IMR-90 (cell line): ENCODE data around the gene PDLIM5.

Experiments
- BHLHE40 ChIP-seq: fragments of 150-350 bp; IDR thresholded peaks from 2 replicates; pipeline ENCODE4 v1.6.1; 2016; ENCODE audit warnings: mild to moderate bottlenecking, low read depth, low read length
- CTCF ChIP-seq: conservative IDR thresholded peaks from 2 replicates; pipeline ENCODE4 v1.5.1; 2012; ENCODE audit warnings: mild to moderate bottlenecking, low read depth, low read length, improper control_type of control experiment
- ELK1 ChIP-seq: fragments of 150-350 bp; IDR thresholded peaks from 2 replicates; pipeline ENCODE4 v1.6.1; 2016; ENCODE audit warnings: low read depth, mild to moderate bottlenecking, low read length, moderate library complexity, borderline replicate concordance
- FOS ChIP-seq: fragments of 150-350 bp; IDR thresholded peaks from 2 replicates; pipeline ENCODE4 v1.6.1; 2016; ENCODE audit warnings: low read depth, low read length
- MAFK ChIP-seq: IDR thresholded peaks from 2 replicates; pipeline ENCODE4 v1.6.1; 2012; ENCODE audit warnings: low read depth, low read length, improper control_type of control experiment
- MAZ ChIP-seq: IDR thresholded peaks from 2 replicates; pipeline ENCODE4 v1.6.1; 2012; ENCODE audit warnings: low read depth, mild to moderate bottlenecking, low read length, improper control_type of control experiment, moderate library complexity, borderline replicate concordance
- MXI1 ChIP-seq: IDR thresholded peaks from 2 replicates; pipeline ENCODE4 v1.6.1; 2012; ENCODE audit warnings: low read depth, mild to moderate bottlenecking, low read length, moderate library complexity, borderline replicate concordance
- POLR2A ChIP-seq: IDR thresholded peaks from 2 replicates; pipeline ENCODE4 v1.6.1; 2012; ENCODE audit warnings: mild to moderate bottlenecking, low read depth, low read length
- RAD21 ChIP-seq: IDR thresholded peaks from 2 replicates; pipeline ENCODE4 v1.6.1; 2012; ENCODE audit warnings: low read length, improper control_type of control experiment
- RFX5 ChIP-seq: IDR thresholded peaks from 2 replicates; pipeline ENCODE4 v1.8.0; 2012; ENCODE audit warnings: low read depth, mild to moderate bottlenecking, low read length, moderate library complexity
- SMC3 ChIP-seq: fragments of 150-350 bp; IDR thresholded peaks from 2 replicates; pipeline ENCODE4 v1.6.1; 2016; ENCODE audit warnings: low read depth, mild to moderate bottlenecking, antibody characterized with exemption, low read length, moderate library complexity
- TF ChIP-seq, protein P1 (sequence below): fragments of 150-350 bp; IDR thresholded peaks from 2 replicates; pipeline ENCODE4 v1.6.1; 2017; ENCODE audit warnings: mild to moderate bottlenecking, antibody characterized with exemption, low read length, low read depth

DNA sequence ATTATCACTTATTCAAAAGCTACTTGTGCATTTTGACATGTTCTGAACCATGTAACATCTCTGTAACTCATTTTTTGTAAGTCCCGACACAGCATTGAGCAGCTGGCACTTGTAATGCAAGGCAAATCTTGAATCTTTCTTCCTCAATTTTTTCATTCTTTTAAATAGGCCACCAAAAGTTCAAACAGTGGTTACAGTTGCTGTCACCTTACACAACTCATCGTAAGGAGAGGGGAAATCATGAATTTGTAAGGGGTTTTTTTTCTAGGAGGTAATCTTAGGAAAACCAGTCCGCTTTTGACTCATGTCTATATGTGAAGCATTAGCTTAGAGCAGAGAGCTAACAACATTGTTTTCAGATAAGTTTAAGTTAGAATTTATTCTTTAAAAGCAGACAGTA, 124.5 kb downstream of the PDLIM5 start:
- TF ChIP-seq CTCF (no peak), POLR2A (no peak), ELK1 (no peak), FOS (no peak), MAFK (no peak), RAD21 (no peak), RFX5 (no peak), MXI1 (no peak), SMC3 (no peak), BHLHE40 (no peak), MAZ (no peak)
- TF ChIP-seq, protein P1, sequence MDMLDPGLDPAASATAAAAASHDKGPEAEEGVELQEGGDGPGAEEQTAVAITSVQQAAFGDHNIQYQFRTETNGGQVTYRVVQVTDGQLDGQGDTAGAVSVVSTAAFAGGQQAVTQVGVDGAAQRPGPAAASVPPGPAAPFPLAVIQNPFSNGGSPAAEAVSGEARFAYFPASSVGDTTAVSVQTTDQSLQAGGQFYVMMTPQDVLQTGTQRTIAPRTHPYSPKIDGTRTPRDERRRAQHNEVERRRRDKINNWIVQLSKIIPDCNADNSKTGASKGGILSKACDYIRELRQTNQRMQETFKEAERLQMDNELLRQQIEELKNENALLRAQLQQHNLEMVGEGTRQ = no peak
